Stromal cell of bone marrow (primary cell): ENCODE results near the gene EHBP1L1.
A peak's percentile ranks its signal among the peaks of the same experiment; 100 is the strongest.

Experiments used
- DNase-seq: peaks from one replicate; pipeline ENCODE4 v3.0.0-alpha.2; 2012; ENCODE audit warnings: low read depth

EHBP1L1 gene

GRCh38 chr11:65595131-65595530 is 19.3 kb downstream of the EHBP1L1 start:
- DNase-seq = no peak

GRCh38 chr11:65595543-65596281 is 19.9 kb downstream of the EHBP1L1 start, which contains the start of gene KCNK7:
TSS of gene KCNK7 (minus strand) at chr11:65595800. CDS start at chr11:65595772, 28 bp downstream.
- no peak for DNase-seq

- no peak for DNase-seq
These were observed 20.7 kb downstream of the EHBP1L1 start for GRCh38 chr11:65596520-65596919.

GRCh38 chr11:65598258-65598699 is 22.4 kb downstream of the EHBP1L1 start:
- DNase-seq = no peak

GRCh38 chr11:65599216-65599954 is 23.5 kb downstream of the EHBP1L1 start:
- DNase-seq = no peak

GRCh38 chr11:65599955-65600246 is 24.0 kb downstream of the EHBP1L1 start:
- DNase-seq = no peak

- DNase-seq = no peak
These were observed 28.4 kb downstream of the EHBP1L1 start for GRCh38 chr11:65604258-65604657.

GRCh38 chr11:65606876-65607613 is 31.2 kb downstream of the EHBP1L1 start:
- peak; percentile 87 for DNase-seq

- DNase-seq = no peak
These were observed 32.0 kb downstream of the EHBP1L1 start for GRCh38 chr11:65607614-65608426.

- no peak for DNase-seq
These were observed 33.4 kb downstream of the EHBP1L1 start for GRCh38 chr11:65609229-65609628.

GRCh38 chr11:65609665-65610064 is 33.8 kb downstream of the EHBP1L1 start:
- no peak for DNase-seq

- no peak for DNase-seq
These were observed 34.6 kb downstream of the EHBP1L1 start for GRCh38 chr11:65610404-65610803.

- DNase-seq = no peak
These were observed 35.3 kb downstream of the EHBP1L1 start for GRCh38 chr11:65611028-65611757.

GRCh38 chr11:65611758-65612603 is 36.1 kb downstream of the EHBP1L1 start:
- no peak for DNase-seq

GRCh38 chr11:65612691-65613090 is 36.8 kb downstream of the EHBP1L1 start:
- no peak for DNase-seq

- DNase-seq = no peak
These were observed 37.5 kb downstream of the EHBP1L1 start for GRCh38 chr11:65613091-65613928.

- peak; percentile 100 for DNase-seq
These were observed 39.5 kb downstream of the EHBP1L1 start, which contains the start of gene PCNX3 for GRCh38 chr11:65615229-65615949. TSS of gene PCNX3 (plus strand) at chr11:65615776. CDS start at chr11:65616312, 536 bp downstream.

GRCh38 chr11:65615950-65616574 is 40.2 kb downstream of the EHBP1L1 start:
- DNase-seq = no peak
